Kidney tubule cell (primary cell): Measurements from ENCODE around the gene TAS1R3.

Source experiments
- DNase-seq: peaks from one replicate; pipeline ENCODE4 v3.0.0-alpha.2; 2018; ENCODE audit warnings: low spot score

The TAS1R3 gene

GRCh38 chr1:1295154-1295923 is 35.7 kb upstream of the TAS1R3 start:
- DNase-seq, result no peak

GRCh38 chr1:1296070-1297061 is 34.7 kb upstream of the TAS1R3 start:
- DNase-seq, result no peak

- no peak for DNase-seq
Measured at GRCh38 chr1:1297802-1298424, 33.2 kb upstream of the TAS1R3 start.

- DNase-seq, result no peak
Measured at GRCh38 chr1:1298861-1299685, 32.0 kb upstream of the TAS1R3 start.

- peak; percentile 16 for DNase-seq
Measured at GRCh38 chr1:1299686-1300351, 31.3 kb upstream of the TAS1R3 start.

- no peak for DNase-seq
Measured at GRCh38 chr1:1300352-1300739, 30.7 kb upstream of the TAS1R3 start.

GRCh38 chr1:1302006-1302430 is 29.1 kb upstream of the TAS1R3 start:
- DNase-seq, result no peak

- DNase-seq, result no peak
Measured at GRCh38 chr1:1302951-1303509, 28.1 kb upstream of the TAS1R3 start.

GRCh38 chr1:1303736-1304135 is 27.3 kb upstream of the TAS1R3 start:
- no peak for DNase-seq

GRCh38 chr1:1304331-1305299 is 26.5 kb upstream of the TAS1R3 start:
- DNase-seq, result peak; percentile 71

GRCh38 chr1:1305300-1306069 is 25.6 kb upstream of the TAS1R3 start:
- DNase-seq, result peak; percentile 72

GRCh38 chr1:1306070-1306660 is 24.9 kb upstream of the TAS1R3 start:
- DNase-seq, result no peak

- no peak for DNase-seq
Measured at GRCh38 chr1:1306661-1307260, 24.3 kb upstream of the TAS1R3 start.

- DNase-seq, result peak; percentile 45
Measured at GRCh38 chr1:1307261-1307922, 23.7 kb upstream of the TAS1R3 start.

GRCh38 chr1:1307923-1308755 is 22.9 kb upstream of the TAS1R3 start, which contains the start of the genes ACAP3 and PUSL1:
TSS of gene ACAP3 (minus strand) at chr1:1307930. CDS start at chr1:1307815, 115 bp downstream.
TSS of gene PUSL1 (plus strand) at chr1:1308597. CDS start at chr1:1308644, 47 bp downstream.
- peak; percentile 92 for DNase-seq

- DNase-seq, result no peak
Measured at GRCh38 chr1:1308756-1309250, 22.3 kb upstream of the TAS1R3 start.
